Stomach (tissue), 4 donors: ENCODE data around the gene IGSF11.

Source experiments
- CTCF ChIP-seq, 7 experiments: fragments of 450-650 bp in 4 of 7; fragments of 200-600 bp in 3 of 7; sonication (generic) in 3 of 7; IDR thresholded peaks; one replicate each; pipeline ENCODE4 v1.5.1; 2016 to 2019; ENCODE audit warnings: antibody characterized with exemption in 7 of 7, control low read depth in 2 of 7, mild to moderate bottlenecking in 1 of 7
- EP300 ChIP-seq: sonication (generic); formaldehyde crosslinking; IDR thresholded peaks from one replicate; pipeline ENCODE4 v1.6.1; 2017; ENCODE audit warnings: antibody characterized with exemption
- POLR2A ChIP-seq, 4 donors: fragments of 450-650 bp; IDR thresholded peaks; one replicate each; pipeline ENCODE4 v1.6.1; 2016; ENCODE audit warnings: antibody characterized with exemption in 4 of 4, control low read depth in 2 of 4, mild to moderate bottlenecking in 1 of 4, moderate library complexity in 1 of 4
- POLR2AphosphoS5 ChIP-seq, 3 donors: sonication (generic); formaldehyde crosslinking; IDR thresholded peaks; one replicate each; pipeline ENCODE4 v1.6.1; 2016; ENCODE audit warnings: antibody characterized with exemption in 3 of 3

DNA sequence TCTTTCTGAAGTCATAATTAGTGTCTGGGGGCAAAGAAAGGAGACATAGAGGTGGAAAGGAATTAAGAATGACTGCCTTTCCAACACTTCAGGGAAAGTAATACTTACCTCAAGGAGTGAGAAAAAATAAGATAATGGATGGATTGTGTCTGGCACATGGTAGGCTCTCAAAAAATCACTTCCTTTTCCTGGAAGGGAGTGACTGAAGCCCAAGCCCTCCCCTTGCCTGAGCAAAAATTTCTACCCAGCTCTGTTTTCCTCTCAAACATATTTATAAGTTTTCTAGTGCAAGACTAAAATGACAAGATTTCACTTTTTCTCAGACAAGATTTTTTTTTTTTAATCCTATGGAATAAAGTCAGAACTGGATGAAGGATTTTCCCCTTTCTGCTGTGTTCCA lies 145.0 kb downstream of the IGSF11 start:
- TF ChIP-seq POLR2AphosphoS5 (IDR thresholded peaks at IDR 0.05) = no peak
- TF ChIP-seq CTCF (IDR thresholded peaks at IDR 0.05) = no peak
- TF ChIP-seq POLR2A (IDR thresholded peaks at IDR 0.05) = no peak
- no peak for TF ChIP-seq EP300
